Brain microvascular endothelial cell (primary cell): ENCODE results near the gene LRP5.
"Not testable (repeated sequence)": the region's sequence is repeated elsewhere in the genome, so short reads cannot be mapped to it uniquely, and the experiment has no call there.

ENCODE experiments used
- DNase-seq: peaks from one replicate; pipeline ENCODE4 v3.0.0-alpha.2; 2020
- H3K27ac ChIP-seq: fragments of 250-450 bp; sonication (Bioruptor Pico); 2 replicates; pipeline ENCODE4 v1.5.1; 2020; ENCODE audit warnings: mild to moderate bottlenecking, moderate library complexity
- H3K27me3 ChIP-seq: fragments of 250-450 bp; sonication (Bioruptor Pico); replicated peaks from 2 replicates; pipeline ENCODE4 v1.5.1; 2020; ENCODE audit warnings: mild to moderate bottlenecking
- H3K36me3 ChIP-seq: fragments of 250-450 bp; sonication (Bioruptor Pico); replicated peaks from 2 replicates; pipeline ENCODE4 v1.5.1; 2020; ENCODE audit warnings: mild to moderate bottlenecking
- H3K4me3 ChIP-seq: 2 replicates; pipeline ENCODE4 v1.5.1; 2011; ENCODE audit warnings: low read depth, mild to moderate bottlenecking, control low read depth, low read length, moderate library complexity
- CTCF ChIP-seq: IDR thresholded peaks from 2 replicates; pipeline ENCODE4 v1.5.1; 2011; ENCODE audit warnings: low read depth, mild to moderate bottlenecking, moderate library complexity, low read length, control low read depth, inconsistent platforms; ENCODE audit errors: missing control alignments
- in situ Hi-C: cut with HindIII; loops from 2 replicates; pipeline ENCODE4 v1.10.0; 2017; ENCODE audit warnings: low sequenced_read_pairs, low pct_ligation_motif_present

LRP5 gene

DNA sequence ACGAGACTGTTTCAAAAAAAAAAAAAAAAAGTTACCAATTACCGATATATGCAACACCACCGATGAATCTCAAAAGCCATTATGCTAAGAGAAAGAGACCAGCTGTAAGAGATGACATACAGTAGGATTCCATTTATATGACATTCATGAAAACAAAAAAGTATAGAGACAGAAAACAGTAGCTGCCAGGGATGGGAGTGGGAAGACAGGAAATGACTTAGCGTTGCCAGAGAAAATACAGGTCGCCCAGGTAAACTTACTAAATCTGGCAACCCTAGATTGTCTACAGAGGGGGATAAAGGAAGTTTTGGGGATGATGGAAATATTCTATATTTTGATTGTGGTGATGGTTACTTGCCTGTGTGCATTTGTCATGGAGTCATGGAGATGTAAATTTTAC lies 32.7 kb upstream of the LRP5 start:
- in situ Hi-C loops, result no loop called here
- H3K27me3 ChIP-seq, result no peaks in the 10 kb centered on the region
- DNase-seq, result no peak
- H3K36me3 ChIP-seq, result no peaks in the 10 kb centered on the region
- no peak overlapping the region for H3K27ac ChIP-seq
- H3K4me3 ChIP-seq, result no peak overlapping the region
- TF ChIP-seq CTCF, result no peak

GRCh38 chr11:68282141-68282860 lies 30.1 kb upstream of the LRP5 start:
- no peak overlapping the region for H3K4me3 ChIP-seq

DNA sequence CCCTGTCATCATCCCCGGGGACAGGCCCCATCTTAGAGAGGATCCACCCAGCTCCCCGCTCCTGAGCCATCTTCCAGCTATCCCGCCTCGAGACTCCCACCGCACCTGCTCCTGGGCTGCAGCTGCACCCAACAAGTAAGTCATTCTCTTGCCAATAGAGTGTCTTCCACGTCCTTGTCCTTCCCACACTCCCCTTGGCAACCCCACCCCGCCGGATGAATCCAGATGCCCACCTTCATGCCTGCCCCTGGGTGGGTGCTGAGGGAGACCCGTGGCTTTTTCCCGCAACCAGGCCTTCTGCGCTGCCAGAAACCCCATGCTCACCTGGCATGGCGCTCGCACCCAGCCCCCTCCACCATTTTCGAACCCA lies 29.5 kb upstream of the LRP5 start:
- Histone ChIP-seq H3K27me3 (no peaks in the 10 kb centered on the region), H3K4me3 (no peak overlapping the region), H3K27ac (no peak overlapping the region), H3K36me3 (no peaks in the 10 kb centered on the region)
- TF ChIP-seq CTCF, result no peak
- in situ Hi-C loops, result no loop called here
- no peak for DNase-seq

More at GRCh38 chr11:68282141-68282860, 30.1 kb upstream of the LRP5 start:
- Histone ChIP-seq H3K27me3 (no peaks in the 10 kb centered on the region), H3K36me3 (no peaks in the 10 kb centered on the region), H3K27ac (no peak overlapping the region)
- TF ChIP-seq CTCF, result no peak
- DNase-seq, result no peak
- in situ Hi-C loops, result no loop called here

DNA sequence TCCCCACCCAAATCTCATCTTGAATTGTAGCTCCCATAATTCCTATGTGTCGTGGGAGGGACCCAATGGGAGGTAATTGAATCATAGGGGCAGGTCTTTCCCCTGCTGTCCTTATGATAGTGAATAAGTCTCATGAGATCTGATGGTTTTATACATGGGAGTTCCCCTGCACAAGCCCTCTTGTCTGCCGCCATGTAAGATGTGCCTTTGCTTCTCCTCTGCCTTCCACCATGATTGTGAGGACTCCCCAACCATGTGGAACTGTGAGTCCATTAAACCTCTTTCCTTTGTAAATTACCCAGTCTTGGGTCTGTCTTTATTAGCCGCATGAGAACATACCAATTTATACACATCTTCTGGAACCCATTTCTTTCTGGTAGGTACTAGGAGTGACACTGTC lies 27.8 kb upstream of the LRP5 start:
- in situ Hi-C loops, H3K4me3 ChIP-seq, DNase-seq, H3K27ac ChIP-seq, H3K36me3 ChIP-seq, H3K27me3 ChIP-seq: not testable (repeated sequence)

GRCh38 chr11:68287419-68287818 lies 25.0 kb upstream of the LRP5 start:
- Histone ChIP-seq H3K4me3 (no peak overlapping the region), H3K27me3 (no peaks in the 10 kb centered on the region), H3K27ac (no peak overlapping the region), H3K36me3 (no peaks in the 10 kb centered on the region)
- no peak for TF ChIP-seq CTCF
- in situ Hi-C loops, result no loop called here
- no peak for DNase-seq

- no peak for DNase-seq
- no peaks in the 10 kb centered on the region for H3K36me3 ChIP-seq
- no peaks in the 10 kb centered on the region for H3K27me3 ChIP-seq
- no peak overlapping the region for H3K4me3 ChIP-seq
- TF ChIP-seq CTCF, result no peak
- no peak overlapping the region for H3K27ac ChIP-seq
- in situ Hi-C loops, result no loop called here
Measured at GRCh38 chr11:68289456-68289855, 22.9 kb upstream of the LRP5 start.
